GM19351 (cell line): ENCODE data around the gene NTN4.
"Not testable (repeated sequence)": the region's sequence is repeated elsewhere in the genome, so short reads cannot be mapped to it uniquely, and the experiment has no call there.

ENCODE experiments used
- ATAC-seq: cut with Tn5 transposase; IDR thresholded peaks from one replicate; pipeline ENCODE4 v1.9.1; 2021; ENCODE audit warnings: mild to moderate bottlenecking, moderate library complexity; ENCODE audit not compliant: unreplicated experiment

NTN4 gene

GRCh38 chr12:95715177-95715576 is 75.4 kb downstream of the NTN4 start:
- ATAC-seq: no peak

GRCh38 chr12:95712269-95712668 is 78.3 kb downstream of the NTN4 start:
- ATAC-seq: no peak

- ATAC-seq: no peak
Observed at GRCh38 chr12:95710386-95710785, 80.2 kb downstream of the NTN4 start.

- ATAC-seq: no peak
Observed at GRCh38 chr12:95709152-95709551, 81.4 kb downstream of the NTN4 start.

- no peak for ATAC-seq
Observed at GRCh38 chr12:95705143-95705542, 85.4 kb downstream of the NTN4 start.

- ATAC-seq: no peak
Observed at GRCh38 chr12:95703986-95704385, 86.6 kb downstream of the NTN4 start.

- ATAC-seq: no peak
Observed at GRCh38 chr12:95701722-95702418, 88.7 kb downstream of the NTN4 start.

- ATAC-seq: no peak
Observed at GRCh38 chr12:95701275-95701674, 89.3 kb downstream of the NTN4 start.

GRCh38 chr12:95700316-95700785 is 90.2 kb downstream of the NTN4 start:
- peak; percentile 97 for ATAC-seq

GRCh38 chr12:95699579-95699978 is 91.0 kb downstream of the NTN4 start:
- ATAC-seq: no peak

GRCh38 chr12:95694136-95694535 is 96.4 kb downstream of the NTN4 start:
- ATAC-seq: no peak

- no peak for ATAC-seq
Observed at GRCh38 chr12:95693689-95694088, 96.9 kb downstream of the NTN4 start.

GRCh38 chr12:95690861-95691635 is 99.5 kb downstream of the NTN4 start:
- no peak for ATAC-seq

- no peak for ATAC-seq
Observed at GRCh38 chr12:95687937-95688336, 102.6 kb downstream of the NTN4 start.

GRCh38 chr12:95683418-95683817 is 107.1 kb downstream of the NTN4 start:
- ATAC-seq: no peak

- ATAC-seq: no peak
Observed at GRCh38 chr12:95681210-95681765, 109.3 kb downstream of the NTN4 start.

GRCh38 chr12:95678684-95679083 is 111.9 kb downstream of the NTN4 start:
- no peak for ATAC-seq

GRCh38 chr12:95677782-95678181 is 112.8 kb downstream of the NTN4 start:
- not testable (repeated sequence) for ATAC-seq

GRCh38 chr12:95674631-95675030 is 115.9 kb downstream of the NTN4 start:
- ATAC-seq: no peak

GRCh38 chr12:95674163-95674562 is 116.4 kb downstream of the NTN4 start:
- no peak for ATAC-seq

GRCh38 chr12:95673576-95673975 is 117.0 kb downstream of the NTN4 start:
- no peak for ATAC-seq

- ATAC-seq: no peak
Observed at GRCh38 chr12:95672166-95672565, 118.4 kb downstream of the NTN4 start.
